ENCODE results near the gene PLEKHG4B. TPM values are rescaled to one million over a fixed set of nuclear protein-coding genes. Genes with fewer than 3 reads are reported as not detected.
"Not testable (repeated sequence)": the region's sequence is repeated elsewhere in the genome, so short reads cannot be mapped to it uniquely, and the experiment has no call there.

The PLEKHG4B gene
- total RNA-seq, 2 donors from 2014 or later = 0.08 to 0.48 TPM

- H3K9me3 ChIP-seq = no peaks in the 10 kb centered on the region
- H3K36me3 ChIP-seq = no peaks in the 10 kb centered on the region
- H3K27ac ChIP-seq = no peak overlapping the region
- H3K4me1 ChIP-seq = peaks cover 0 to 4% of the 10 kb centered on the region in 2 donors
- no peaks in the 10 kb centered on the region for H3K27me3 ChIP-seq
- no peak for TF ChIP-seq CTCF (IDR thresholded peaks at IDR 0.05)
- no peak for DNase-seq (ENCODE audit: low spot score)
- no peak overlapping the region for H3K4me3 ChIP-seq
Observed at GRCh38 chr5:163338-163620, 71.3 kb downstream of the PLEKHG4B start.

GRCh38 chr5:163841-164240 lies 71.9 kb downstream of the PLEKHG4B start:
- no peak for DNase-seq (ENCODE audit: low spot score)
- Histone ChIP-seq H3K36me3 (no peaks in the 10 kb centered on the region), H3K27ac (no peak overlapping the region), H3K4me3 (no peak overlapping the region), H3K27me3 (no peaks in the 10 kb centered on the region), H3K4me1 (peaks cover 0 to 4% of the 10 kb centered on the region in 2 donors), H3K9me3 (no peaks in the 10 kb centered on the region)
- TF ChIP-seq CTCF (IDR thresholded peaks at IDR 0.05) = no peak

- Histone ChIP-seq H3K4me3 (no peak overlapping the region), H3K27ac (no peak overlapping the region), H3K4me1 (peaks cover 0 to 8% of the 10 kb centered on the region in 2 donors), H3K27me3 (no peaks in the 10 kb centered on the region), H3K36me3 (no peaks in the 10 kb centered on the region), H3K9me3 (no peaks in the 10 kb centered on the region)
- no peak for DNase-seq (ENCODE audit: low spot score)
- TF ChIP-seq CTCF (IDR thresholded peaks at IDR 0.05) = no peak
Observed at GRCh38 chr5:164244-164643, 72.3 kb downstream of the PLEKHG4B start.

- H3K27ac ChIP-seq; H3K4me3 ChIP-seq; DNase-seq (ENCODE audit: low spot score); H3K36me3 ChIP-seq; H3K9me3 ChIP-seq; H3K27me3 ChIP-seq: not testable (repeated sequence)
- peaks cover 0 to 14% of the 10 kb centered on the region in 2 donors for H3K4me1 ChIP-seq
Observed at GRCh38 chr5:164783-165182, 72.8 kb downstream of the PLEKHG4B start.

GRCh38 chr5:166441-167372 lies 74.7 kb downstream of the PLEKHG4B start:
- H3K4me3 ChIP-seq = no peak overlapping the region
- no peaks in the 10 kb centered on the region for H3K36me3 ChIP-seq
- no peaks in the 10 kb centered on the region for H3K9me3 ChIP-seq
- no peak for TF ChIP-seq CTCF (IDR thresholded peaks at IDR 0.05)
- no peak overlapping the region for H3K27ac ChIP-seq
- peaks cover 0 to 16% of the 10 kb centered on the region in 2 donors for H3K4me1 ChIP-seq
- DNase-seq (ENCODE audit: low spot score) = no peak
- no peaks in the 10 kb centered on the region for H3K27me3 ChIP-seq

GRCh38 chr5:167511-167910 lies 75.5 kb downstream of the PLEKHG4B start:
- H3K27me3 ChIP-seq = no peaks in the 10 kb centered on the region
- H3K27ac ChIP-seq = no peak overlapping the region
- H3K4me3 ChIP-seq = no peak overlapping the region
- H3K9me3 ChIP-seq = no peaks in the 10 kb centered on the region
- no peak for TF ChIP-seq CTCF (IDR thresholded peaks at IDR 0.05)
- H3K4me1 ChIP-seq = peaks cover 0 to 16% of the 10 kb centered on the region in 2 donors
- no peaks in the 10 kb centered on the region for H3K36me3 ChIP-seq
- DNase-seq (ENCODE audit: low spot score) = no peak

Data from right atrium auricular region (tissue), 2 donors.